Measurements from ENCODE around the gene TPM1.

TPM1 gene

GRCh38 chr15:63015618-63016017, 26.9 kb upstream of the TPM1 start:
- no peak for DNase-seq (ENCODE audit: low read depth in 1 of 2, low spot score in 1 of 2)

GRCh38 chr15:63016234-63016633, 26.3 kb upstream of the TPM1 start:
- DNase-seq (ENCODE audit: low read depth in 1 of 2, low spot score in 1 of 2), result no peak

- no peak for DNase-seq (ENCODE audit: low read depth in 1 of 2, low spot score in 1 of 2)
These were observed 23.9 kb upstream of the TPM1 start for GRCh38 chr15:63018639-63019038.

- no peak for DNase-seq (ENCODE audit: low read depth in 1 of 2, low spot score in 1 of 2)
These were observed 22.9 kb upstream of the TPM1 start for GRCh38 chr15:63019511-63020109.

- DNase-seq (ENCODE audit: low read depth in 1 of 2, low spot score in 1 of 2), result no peak
These were observed 22.4 kb upstream of the TPM1 start for GRCh38 chr15:63020128-63020527.

- no peak for DNase-seq (ENCODE audit: low read depth in 1 of 2, low spot score in 1 of 2)
These were observed 21.7 kb upstream of the TPM1 start for GRCh38 chr15:63020759-63021430.

- DNase-seq (ENCODE audit: low read depth in 1 of 2, low spot score in 1 of 2), result no peak
These were observed 20.4 kb upstream of the TPM1 start for GRCh38 chr15:63022181-63022580.

GRCh38 chr15:63022663-63023062, 19.9 kb upstream of the TPM1 start:
- no peak for DNase-seq (ENCODE audit: low read depth in 1 of 2, low spot score in 1 of 2)

GRCh38 chr15:63023351-63023945, 19.1 kb upstream of the TPM1 start:
- no peak for DNase-seq (ENCODE audit: low read depth in 1 of 2, low spot score in 1 of 2)

- no peak for DNase-seq (ENCODE audit: low read depth in 1 of 2, low spot score in 1 of 2)
These were observed 17.1 kb upstream of the TPM1 start for GRCh38 chr15:63025460-63025859.

- no peak for DNase-seq (ENCODE audit: low read depth in 1 of 2, low spot score in 1 of 2)
These were observed 14.9 kb upstream of the TPM1 start for GRCh38 chr15:63027646-63028045.

- no peak for DNase-seq (ENCODE audit: low read depth in 1 of 2, low spot score in 1 of 2)
These were observed 14.0 kb upstream of the TPM1 start for GRCh38 chr15:63028442-63029110.

- no peak for DNase-seq (ENCODE audit: low read depth in 1 of 2, low spot score in 1 of 2)
These were observed 12.9 kb upstream of the TPM1 start for GRCh38 chr15:63029676-63030075.

GRCh38 chr15:63030101-63030551, 12.4 kb upstream of the TPM1 start:
- DNase-seq (ENCODE audit: low read depth in 1 of 2, low spot score in 1 of 2), result no peak

- no peak for DNase-seq (ENCODE audit: low read depth in 1 of 2, low spot score in 1 of 2)
These were observed 8.0 kb upstream of the TPM1 start for GRCh38 chr15:63034578-63034977.

- DNase-seq (ENCODE audit: low read depth in 1 of 2, low spot score in 1 of 2), result no peak
These were observed 7.3 kb upstream of the TPM1 start for GRCh38 chr15:63035253-63035652.

GRCh38 chr15:63035977-63036376, 6.6 kb upstream of the TPM1 start:
- no peak for DNase-seq (ENCODE audit: low read depth in 1 of 2, low spot score in 1 of 2)

- DNase-seq (ENCODE audit: low read depth in 1 of 2, low spot score in 1 of 2), result no peak
These were observed 4.4 kb upstream of the TPM1 start for GRCh38 chr15:63037976-63038720.

GRCh38 chr15:63038926-63039673, 3.4 kb upstream of the TPM1 start:
- no peak for DNase-seq (ENCODE audit: low read depth in 1 of 2, low spot score in 1 of 2)

GRCh38 chr15:63039811-63040210, 2.7 kb upstream of the TPM1 start:
- no peak for DNase-seq (ENCODE audit: low read depth in 1 of 2, low spot score in 1 of 2)

- no peak for DNase-seq (ENCODE audit: low read depth in 1 of 2, low spot score in 1 of 2)
These were observed 2.0 kb upstream of the TPM1 start for GRCh38 chr15:63040509-63040908.
